ENCODE results near the gene QRICH1.

Gene QRICH1

DNA sequence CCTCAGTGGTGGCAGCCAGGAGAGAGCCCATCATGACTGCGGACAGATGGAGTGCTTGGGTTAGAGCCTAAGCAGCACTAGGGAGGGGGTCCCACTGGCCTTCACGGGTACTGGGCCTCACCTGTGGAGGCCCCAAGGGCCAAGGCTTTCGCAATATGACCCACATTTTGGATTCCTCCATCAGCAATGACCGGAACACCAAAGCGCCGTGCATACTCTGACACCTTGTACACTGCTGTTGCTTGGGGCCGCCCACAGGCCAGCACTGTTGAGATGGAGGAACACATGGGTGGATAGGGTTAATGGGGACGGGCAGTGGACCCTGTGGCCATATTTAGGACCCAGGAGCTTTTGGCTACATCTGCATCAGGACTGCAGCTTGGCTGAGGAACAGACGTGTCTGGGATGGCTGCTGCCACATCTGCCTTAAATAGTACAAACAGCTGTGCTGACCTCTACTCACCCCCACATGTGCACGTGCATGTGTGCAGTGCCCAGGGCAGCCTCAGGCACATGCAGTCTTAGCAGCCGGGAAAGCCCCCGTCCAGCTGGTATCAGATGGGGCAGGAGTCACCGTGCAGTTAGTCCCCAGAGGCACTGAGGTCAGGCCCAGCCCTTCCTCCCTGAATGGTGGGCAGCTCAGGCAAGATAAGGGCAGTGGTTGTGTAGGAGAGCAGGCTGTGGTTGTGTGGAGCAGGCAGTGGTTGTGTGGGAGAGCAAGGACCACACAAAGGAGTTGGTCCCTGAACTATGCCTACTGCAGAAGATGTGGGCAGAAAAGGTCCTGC lies 68.7 kb downstream of the QRICH1 start:
- TF ChIP-seq ZFX (IDR thresholded peaks at IDR 0.05): no peak
- TF ChIP-seq, protein P1, sequence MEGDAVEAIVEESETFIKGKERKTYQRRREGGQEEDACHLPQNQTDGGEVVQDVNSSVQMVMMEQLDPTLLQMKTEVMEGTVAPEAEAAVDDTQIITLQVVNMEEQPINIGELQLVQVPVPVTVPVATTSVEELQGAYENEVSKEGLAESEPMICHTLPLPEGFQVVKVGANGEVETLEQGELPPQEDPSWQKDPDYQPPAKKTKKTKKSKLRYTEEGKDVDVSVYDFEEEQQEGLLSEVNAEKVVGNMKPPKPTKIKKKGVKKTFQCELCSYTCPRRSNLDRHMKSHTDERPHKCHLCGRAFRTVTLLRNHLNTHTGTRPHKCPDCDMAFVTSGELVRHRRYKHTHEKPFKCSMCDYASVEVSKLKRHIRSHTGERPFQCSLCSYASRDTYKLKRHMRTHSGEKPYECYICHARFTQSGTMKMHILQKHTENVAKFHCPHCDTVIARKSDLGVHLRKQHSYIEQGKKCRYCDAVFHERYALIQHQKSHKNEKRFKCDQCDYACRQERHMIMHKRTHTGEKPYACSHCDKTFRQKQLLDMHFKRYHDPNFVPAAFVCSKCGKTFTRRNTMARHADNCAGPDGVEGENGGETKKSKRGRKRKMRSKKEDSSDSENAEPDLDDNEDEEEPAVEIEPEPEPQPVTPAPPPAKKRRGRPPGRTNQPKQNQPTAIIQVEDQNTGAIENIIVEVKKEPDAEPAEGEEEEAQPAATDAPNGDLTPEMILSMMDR (conservative IDR thresholded peaks at IDR 0.05): no peak
- 0 out of 2 replicates have a peak overlapping the region, but pooled peaks have one; percentile 2 for H3K27ac ChIP-seq

DNA sequence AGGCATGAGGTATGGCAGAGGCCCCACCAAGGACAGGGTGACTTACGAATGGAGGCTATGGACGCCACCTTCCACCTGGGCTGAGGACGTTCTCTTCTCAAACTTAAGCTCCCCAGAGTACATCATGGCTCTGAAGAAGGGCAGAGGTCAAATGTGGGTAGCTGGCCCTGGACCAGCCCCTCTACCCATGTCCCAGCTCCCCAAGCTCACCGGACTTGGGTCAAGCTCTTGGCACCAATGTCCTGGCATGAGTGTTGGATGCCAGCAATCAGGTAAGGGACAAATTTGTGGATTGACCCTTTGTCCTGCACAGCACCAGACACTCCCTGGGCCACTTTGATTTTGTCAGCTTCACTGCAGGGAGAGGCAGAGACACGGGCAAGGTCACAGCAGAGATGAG lies 69.4 kb downstream of the QRICH1 start:
- TF ChIP-seq, protein P1 (conservative IDR thresholded peaks at IDR 0.05): no peak
- no peak for TF ChIP-seq ZFX (IDR thresholded peaks at IDR 0.05)
- no peak overlapping the region for H3K27ac ChIP-seq

DNA sequence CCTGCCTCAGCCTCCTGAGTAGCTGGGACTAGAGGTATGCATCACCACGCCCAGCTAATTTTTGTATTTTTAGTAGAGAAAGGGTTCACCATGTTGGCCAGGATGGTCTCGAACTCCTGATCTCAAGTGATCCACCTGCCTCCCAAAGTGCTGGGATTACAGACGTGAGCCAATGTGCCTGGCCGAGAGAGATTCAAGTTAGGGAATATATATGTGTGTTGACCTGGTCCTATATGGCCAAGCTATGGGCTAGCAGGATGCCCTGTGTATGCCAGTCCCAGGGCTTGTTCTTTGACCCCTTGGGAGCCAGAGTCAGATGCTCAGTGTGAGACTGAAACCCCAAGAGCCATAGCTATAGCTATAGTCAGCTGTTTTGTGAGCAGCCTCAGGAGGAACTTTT lies 70.1 kb downstream of the QRICH1 start:
- TF ChIP-seq, protein P1 (conservative IDR thresholded peaks at IDR 0.05): no peak
- TF ChIP-seq ZFX (IDR thresholded peaks at IDR 0.05): no peak
- H3K27ac ChIP-seq: peak overlapping the region; percentile 98; the same call in 1 of the 2 replicates

DNA sequence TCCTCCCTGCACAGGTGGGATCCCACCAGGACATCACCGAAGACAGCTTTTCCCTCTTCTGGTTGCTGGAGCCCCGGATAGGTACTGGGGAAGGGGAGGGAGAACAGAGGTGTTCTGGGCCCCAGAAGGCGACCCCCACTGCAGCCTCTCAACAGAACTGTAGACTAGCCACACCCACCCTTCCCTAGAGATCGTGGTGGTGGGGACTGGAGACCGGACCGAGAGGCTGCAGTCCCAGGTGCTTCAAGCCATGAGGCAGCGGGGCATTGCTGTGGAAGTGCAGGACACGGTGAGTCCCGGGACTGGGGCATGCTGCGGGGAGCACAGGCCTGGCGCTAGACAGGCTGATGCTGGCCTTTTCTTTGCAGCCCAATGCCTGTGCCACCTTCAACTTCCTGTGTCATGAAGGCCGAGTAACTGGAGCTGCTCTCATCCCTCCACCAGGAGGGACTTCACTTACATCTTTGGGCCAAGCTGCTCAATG lies 71.1 kb downstream of the QRICH1 start:
- no peak for TF ChIP-seq ZFX (IDR thresholded peaks at IDR 0.05)
- TF ChIP-seq, protein P1 (conservative IDR thresholded peaks at IDR 0.05): no peak
- H3K27ac ChIP-seq: peak overlapping the region; percentile 98

DNA sequence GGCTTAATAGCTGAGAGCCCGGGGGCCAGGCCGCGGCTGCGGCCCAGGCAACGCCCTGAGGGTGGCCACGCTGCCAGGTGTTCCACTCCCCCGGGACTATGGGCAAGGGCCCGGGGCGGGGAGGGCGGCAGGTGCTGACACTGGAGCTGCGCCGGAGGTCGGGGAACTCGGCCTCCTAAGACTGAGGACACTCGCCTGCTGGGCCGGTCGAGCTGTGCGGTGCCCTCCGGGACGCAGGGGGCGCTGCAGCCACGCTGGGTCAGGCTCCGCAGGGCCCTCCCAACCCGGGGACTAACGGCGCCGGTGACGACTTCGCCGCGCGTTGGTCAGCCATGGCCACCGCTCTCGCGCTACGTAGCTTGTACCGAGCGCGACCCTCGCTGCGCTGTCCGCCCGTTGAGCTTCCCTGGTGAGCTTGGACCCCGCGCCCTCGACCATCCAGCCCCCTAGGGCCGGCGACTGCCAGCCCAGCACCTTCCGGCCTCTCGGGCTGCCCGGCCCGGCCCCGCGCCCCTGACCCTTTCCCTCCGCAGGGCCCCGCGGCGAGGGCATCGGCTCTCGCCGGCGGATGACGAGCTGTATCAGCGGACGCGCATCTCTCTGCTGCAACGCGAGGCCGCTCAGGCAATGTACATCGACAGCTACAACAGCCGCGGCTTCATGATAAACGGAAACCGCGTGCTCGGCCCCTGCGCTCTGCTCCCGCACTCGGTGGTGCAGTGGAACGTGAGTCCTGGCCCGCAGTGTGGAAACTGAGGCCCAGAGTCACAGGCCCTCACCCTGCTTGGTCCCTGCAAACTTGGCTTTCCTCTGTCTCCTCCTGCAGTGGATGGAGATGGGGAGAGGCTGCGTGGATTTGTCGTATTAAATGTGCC lies 71.8 kb downstream of the QRICH1 start, which contains the start of gene NDUFAF3:
TSS of gene NDUFAF3 (plus strand) at position 309 of the 875 bp plus-strand sequence. CDS start at position 333, 24 bp downstream.
- TF ChIP-seq, protein P1 (conservative IDR thresholded peaks at IDR 0.05): peak; percentile 93
- peak; percentile 74 for TF ChIP-seq ZFX (IDR thresholded peaks at IDR 0.05)

DNA sequence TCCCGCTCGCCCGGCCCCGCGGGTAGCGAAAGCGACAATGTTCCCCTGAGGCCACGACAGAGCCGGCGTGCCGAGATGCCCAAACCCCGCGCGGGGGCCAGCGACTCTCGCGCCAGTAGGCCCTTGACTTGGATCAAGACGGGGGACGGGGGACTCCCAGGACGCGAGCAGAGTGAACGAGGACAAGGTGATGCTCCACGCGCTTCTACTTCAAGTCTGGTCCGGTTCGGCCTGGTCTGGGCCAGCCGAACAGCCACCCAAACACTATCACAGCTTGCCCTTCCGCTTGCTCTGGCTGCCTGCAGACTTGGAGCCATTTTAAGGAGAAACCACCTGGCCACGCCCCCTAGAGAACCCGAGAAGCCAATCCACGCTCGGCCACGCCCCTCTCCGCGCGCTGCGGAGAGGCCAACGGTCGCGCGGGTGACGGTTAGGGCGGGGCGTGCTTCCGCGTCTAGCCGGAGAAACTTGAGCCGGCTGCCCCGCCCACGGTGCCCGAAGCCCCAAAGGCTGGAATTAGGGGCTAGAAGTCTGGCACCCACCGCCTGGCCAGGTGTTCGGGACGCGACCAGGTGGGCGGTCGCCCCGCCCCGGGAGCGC lies 72.6 kb downstream of the QRICH1 start:
- H3K27ac ChIP-seq: peak overlapping the region; percentile 98
- TF ChIP-seq, protein P1 (conservative IDR thresholded peaks at IDR 0.05): no peak
- TF ChIP-seq ZFX (IDR thresholded peaks at IDR 0.05): peak; percentile 92

More for the DNA sequence above, 71.8 kb downstream of the QRICH1 start, which contains the start of gene NDUFAF3:
- H3K27ac ChIP-seq: peak within 1 kb of the TSS; percentile 98

Data from C4-2B (cell line).